ENCODE data around the gene CACNA1C.
"Not testable (repeated sequence)": the region's sequence is repeated elsewhere in the genome, so short reads cannot be mapped to it uniquely, and the experiment has no call there.

The CACNA1C gene

GRCh38 chr12:2113119-2113912, 60.5 kb downstream of the CACNA1C start:
- DNase-seq = no peak

GRCh38 chr12:2114071-2114470, 61.3 kb downstream of the CACNA1C start:
- no peak for DNase-seq

- no peak for DNase-seq
These were observed 62.5 kb downstream of the CACNA1C start for GRCh38 chr12:2115101-2115845.

GRCh38 chr12:2117541-2117940, 64.8 kb downstream of the CACNA1C start:
- DNase-seq = no peak

GRCh38 chr12:2118061-2118460, 65.3 kb downstream of the CACNA1C start:
- no peak for DNase-seq

- DNase-seq = no peak
These were observed 65.9 kb downstream of the CACNA1C start for GRCh38 chr12:2118481-2119255.

- no peak for DNase-seq
These were observed 66.5 kb downstream of the CACNA1C start for GRCh38 chr12:2119266-2119665.

- DNase-seq = no peak
These were observed 68.4 kb downstream of the CACNA1C start for GRCh38 chr12:2120982-2121758.

GRCh38 chr12:2124466-2125023, 71.8 kb downstream of the CACNA1C start:
- no peak for DNase-seq

- no peak for DNase-seq
These were observed 73.1 kb downstream of the CACNA1C start for GRCh38 chr12:2125651-2126522.

- DNase-seq = no peak
These were observed 74.1 kb downstream of the CACNA1C start for GRCh38 chr12:2126676-2127406.

GRCh38 chr12:2129076-2129475, 76.3 kb downstream of the CACNA1C start:
- DNase-seq = no peak

GRCh38 chr12:2135661-2136418, 83.1 kb downstream of the CACNA1C start:
- not testable (repeated sequence) for DNase-seq

- DNase-seq = no peak
These were observed 84.1 kb downstream of the CACNA1C start for GRCh38 chr12:2136901-2137300.

- DNase-seq = no peak
These were observed 84.9 kb downstream of the CACNA1C start for GRCh38 chr12:2137711-2138110.

- DNase-seq = no peak
These were observed 85.5 kb downstream of the CACNA1C start for GRCh38 chr12:2138294-2138693.

GRCh38 chr12:2138871-2139308, 86.1 kb downstream of the CACNA1C start:
- DNase-seq = no peak

- DNase-seq = no peak
These were observed 86.9 kb downstream of the CACNA1C start for GRCh38 chr12:2139651-2140050.

GRCh38 chr12:2140858-2141519, 88.2 kb downstream of the CACNA1C start:
- DNase-seq = no peak

All from DMS53 (cell line).